Type B pancreatic cell (in vitro differentiated cells): ENCODE measurements around the gene TPSAB1. TPM values are rescaled to one million over a fixed set of nuclear protein-coding genes. Genes with fewer than 3 reads are reported as not detected.

ENCODE experiments used
- DNase-seq: peaks from one replicate; pipeline ENCODE4 v3.0.0; 2021; ENCODE audit warnings: mixed read lengths; ENCODE audit not compliant: unreplicated experiment; ENCODE audit errors: extremely low spot score
- H3K27ac Mint-ChIP-seq: 2 replicates; pipeline ENCODE4 v1.8.0; 2021; ENCODE audit warnings: mild to moderate bottlenecking, mixed read lengths
- H3K27me3 Mint-ChIP-seq: 2 replicates; pipeline ENCODE4 v1.8.0; 2021; ENCODE audit warnings: mixed read lengths
- H3K36me3 Mint-ChIP-seq: 2 replicates; pipeline ENCODE4 v1.8.0; 2021; ENCODE audit warnings: mixed read lengths
- H3K4me1 Mint-ChIP-seq: one replicate; pipeline ENCODE4 v1.8.0; 2021; ENCODE audit warnings: mixed read lengths; ENCODE audit not compliant: unreplicated experiment
- H3K4me3 Mint-ChIP-seq: 2 replicates; pipeline ENCODE4 v1.8.0; 2021; ENCODE audit warnings: mild to moderate bottlenecking, mixed read lengths
- H3K9me3 Mint-ChIP-seq: 2 replicates; pipeline ENCODE4 v1.8.0; 2021; ENCODE audit warnings: mixed read lengths
- total RNA-seq: library from RNA; stranded (reverse); gene quantifications from 2 replicates; pipeline ENCODE4 v1.2.1, GENCODE V29; 2021; ENCODE audit warnings: low replicate concordance
- TF ChIP-seq, protein P1 (sequence below): fragments of 200-600 bp; sonication (generic); conservative IDR thresholded peaks from 2 replicates; pipeline ENCODE4 v1.5.0; 2021; ENCODE audit warnings: antibody characterized with exemption, mild to moderate bottlenecking

The TPSAB1 gene
- total RNA-seq, 1 donor from 2014 or later, result not detected

DNA sequence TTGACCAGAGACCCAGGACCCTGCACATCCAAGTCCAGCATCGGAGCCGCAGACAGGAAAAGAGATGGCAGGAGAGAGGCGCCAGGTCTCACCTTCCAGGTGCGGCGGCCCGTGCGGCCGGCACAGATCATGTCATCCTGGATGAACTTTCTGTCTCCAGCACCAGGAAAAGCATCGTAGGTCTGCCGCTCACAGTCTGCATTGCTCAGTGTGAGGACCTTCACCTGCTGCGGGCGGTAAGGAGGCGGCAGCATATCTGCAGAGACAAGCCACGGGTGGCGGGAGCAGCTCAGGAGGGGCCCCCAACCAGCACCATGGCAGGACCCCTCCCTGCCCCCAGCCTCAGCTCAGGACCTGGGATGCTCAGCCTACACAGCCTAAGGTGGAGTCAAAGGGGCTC is 33.3 kb downstream of the TPSAB1 start:
- no peaks in the 10 kb centered on the region for H3K9me3 Mint-ChIP-seq
- H3K27me3 Mint-ChIP-seq, result peaks cover 19% of the 10 kb centered on the region
- peaks cover 4% of the 10 kb centered on the region for H3K4me1 Mint-ChIP-seq
- TF ChIP-seq, protein P1, sequence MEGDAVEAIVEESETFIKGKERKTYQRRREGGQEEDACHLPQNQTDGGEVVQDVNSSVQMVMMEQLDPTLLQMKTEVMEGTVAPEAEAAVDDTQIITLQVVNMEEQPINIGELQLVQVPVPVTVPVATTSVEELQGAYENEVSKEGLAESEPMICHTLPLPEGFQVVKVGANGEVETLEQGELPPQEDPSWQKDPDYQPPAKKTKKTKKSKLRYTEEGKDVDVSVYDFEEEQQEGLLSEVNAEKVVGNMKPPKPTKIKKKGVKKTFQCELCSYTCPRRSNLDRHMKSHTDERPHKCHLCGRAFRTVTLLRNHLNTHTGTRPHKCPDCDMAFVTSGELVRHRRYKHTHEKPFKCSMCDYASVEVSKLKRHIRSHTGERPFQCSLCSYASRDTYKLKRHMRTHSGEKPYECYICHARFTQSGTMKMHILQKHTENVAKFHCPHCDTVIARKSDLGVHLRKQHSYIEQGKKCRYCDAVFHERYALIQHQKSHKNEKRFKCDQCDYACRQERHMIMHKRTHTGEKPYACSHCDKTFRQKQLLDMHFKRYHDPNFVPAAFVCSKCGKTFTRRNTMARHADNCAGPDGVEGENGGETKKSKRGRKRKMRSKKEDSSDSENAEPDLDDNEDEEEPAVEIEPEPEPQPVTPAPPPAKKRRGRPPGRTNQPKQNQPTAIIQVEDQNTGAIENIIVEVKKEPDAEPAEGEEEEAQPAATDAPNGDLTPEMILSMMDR, result no peak
- no peak for DNase-seq
- H3K36me3 Mint-ChIP-seq, result no peaks in the 10 kb centered on the region
- no peak overlapping the region for H3K27ac Mint-ChIP-seq
- no peak overlapping the region for H3K4me3 Mint-ChIP-seq

DNA sequence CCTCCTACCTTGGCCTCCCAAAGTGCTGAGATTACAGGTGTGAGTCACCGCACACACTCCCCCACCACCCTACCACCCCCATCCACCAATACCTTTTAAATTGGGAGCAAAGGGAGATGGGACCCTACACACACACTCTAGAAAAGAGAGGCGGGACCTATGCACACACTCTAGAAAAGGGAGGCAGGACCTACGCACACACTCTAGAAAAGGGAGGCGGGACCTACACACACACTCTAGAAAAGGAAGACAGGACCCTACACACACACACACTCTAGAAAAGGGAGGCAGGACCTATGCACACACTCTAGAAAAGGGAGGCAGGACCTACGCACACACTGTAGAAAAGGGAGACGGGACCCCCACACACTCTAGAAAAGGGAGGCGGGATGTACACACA is 34.3 kb downstream of the TPSAB1 start:
- peaks cover 4% of the 10 kb centered on the region for H3K4me1 Mint-ChIP-seq

DNA sequence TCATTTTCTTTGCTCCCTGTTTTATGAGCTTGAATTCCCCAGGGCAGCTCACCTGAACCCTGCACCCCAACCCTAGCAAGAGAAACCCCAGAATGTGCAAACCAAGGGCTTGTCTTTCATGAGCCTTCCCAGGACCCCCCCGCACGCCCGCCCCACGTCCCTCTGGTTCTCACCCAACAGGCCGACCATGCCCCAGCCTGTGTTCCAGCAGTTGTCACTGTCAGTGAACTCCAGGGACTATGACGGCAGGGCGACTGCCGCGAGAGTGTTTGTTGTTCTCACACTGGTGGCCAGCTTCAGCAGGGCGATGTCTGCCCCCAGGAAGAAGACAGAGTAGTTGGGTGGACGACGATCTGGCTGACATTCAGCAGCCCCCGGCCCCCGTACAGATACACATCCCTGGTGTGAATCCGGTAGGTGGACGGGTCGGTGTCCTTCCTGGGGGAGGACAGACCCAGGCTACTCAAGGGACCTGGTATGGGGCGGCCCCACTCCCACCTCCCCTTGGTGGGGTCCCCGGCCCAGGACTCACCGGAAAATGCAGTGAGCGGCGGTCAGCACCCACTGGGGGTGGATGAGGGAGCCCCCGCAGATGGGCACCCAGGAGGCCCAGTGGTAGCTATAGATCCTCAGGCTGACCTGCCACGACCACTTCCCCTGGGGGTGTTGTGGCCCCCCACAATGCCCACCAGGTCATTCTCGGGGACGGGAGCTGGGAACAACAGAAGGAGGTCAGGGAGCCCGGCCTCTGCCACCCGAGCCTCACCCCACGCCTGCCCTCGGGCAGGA is 35.5 kb downstream of the TPSAB1 start:
- DNase-seq, result peak; percentile 67
- TF ChIP-seq, protein P1, result no peak
- no peaks in the 10 kb centered on the region for H3K36me3 Mint-ChIP-seq
- no peak overlapping the region for H3K4me3 Mint-ChIP-seq
- H3K4me1 Mint-ChIP-seq, result no peaks in the 10 kb centered on the region
- H3K27me3 Mint-ChIP-seq, result peaks cover 19% of the 10 kb centered on the region
- H3K9me3 Mint-ChIP-seq, result no peaks in the 10 kb centered on the region
- no peak overlapping the region for H3K27ac Mint-ChIP-seq

More for the DNA sequence above, 34.3 kb downstream of the TPSAB1 start:
- no peaks in the 10 kb centered on the region for H3K9me3 Mint-ChIP-seq
- no peak overlapping the region for H3K27ac Mint-ChIP-seq
- H3K4me3 Mint-ChIP-seq, result no peak overlapping the region
- H3K36me3 Mint-ChIP-seq, result no peaks in the 10 kb centered on the region
- DNase-seq, result no peak
- peaks cover 19% of the 10 kb centered on the region for H3K27me3 Mint-ChIP-seq
- TF ChIP-seq, protein P1, result no peak

DNA sequence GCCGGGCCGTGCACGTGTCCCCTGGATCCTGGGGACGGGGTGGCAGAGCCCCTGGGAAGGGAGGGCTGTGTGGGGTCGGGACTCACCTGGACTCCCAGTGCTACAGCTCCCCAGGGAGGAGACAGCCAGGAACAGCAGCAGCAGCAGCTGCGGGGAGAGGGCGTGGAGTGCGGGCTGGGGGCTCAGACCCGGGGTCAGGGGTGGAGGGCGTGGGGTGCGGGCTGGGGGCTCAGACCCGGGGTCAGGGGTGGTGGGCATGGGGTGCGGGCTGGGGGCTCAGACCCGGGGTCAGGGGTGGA is 36.0 kb downstream of the TPSAB1 start:
- Mint-ChIP-seq H3K4me1 (no peaks in the 10 kb centered on the region), H3K9me3 (no peaks in the 10 kb centered on the region), H3K4me3 (no peak overlapping the region), H3K27me3 (peaks cover 19% of the 10 kb centered on the region), H3K27ac (no peak overlapping the region), H3K36me3 (no peaks in the 10 kb centered on the region)
- TF ChIP-seq, protein P1, result no peak
- DNase-seq, result no peak

DNA sequence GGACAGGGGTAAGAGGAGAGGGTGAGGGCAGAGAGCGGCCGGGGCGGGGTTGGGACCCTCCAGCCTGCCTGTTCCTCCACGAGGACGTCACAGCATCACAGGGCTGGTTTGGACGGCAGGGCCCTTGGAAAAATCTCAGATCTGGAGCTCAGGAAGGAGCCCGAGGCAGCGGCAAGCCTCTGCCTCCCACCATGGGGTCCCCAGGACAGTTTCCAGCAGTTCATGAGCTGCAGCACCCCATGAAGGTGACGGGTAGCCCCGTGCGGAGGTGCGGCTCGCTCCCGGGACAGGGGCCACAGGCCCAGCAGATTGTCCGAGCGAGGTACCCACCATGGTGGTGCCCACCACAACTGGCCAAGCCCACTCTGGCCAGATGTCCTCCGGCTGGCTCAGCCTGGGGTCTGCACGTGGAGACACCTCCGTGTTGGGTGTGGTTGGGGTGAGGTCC is 36.7 kb downstream of the TPSAB1 start:
- TF ChIP-seq, protein P1, result no peak
- Mint-ChIP-seq H3K27ac (no peak overlapping the region), H3K27me3 (peaks cover 19% of the 10 kb centered on the region), H3K9me3 (no peaks in the 10 kb centered on the region), H3K4me3 (no peak overlapping the region), H3K4me1 (no peaks in the 10 kb centered on the region), H3K36me3 (no peaks in the 10 kb centered on the region)
- DNase-seq, result no peak
